Measurements from ENCODE around the gene SLC27A4.
"Not testable (repeated sequence)": the region's sequence is repeated elsewhere in the genome, so short reads cannot be mapped to it uniquely, and the experiment has no call there.

The SLC27A4 gene

DNA sequence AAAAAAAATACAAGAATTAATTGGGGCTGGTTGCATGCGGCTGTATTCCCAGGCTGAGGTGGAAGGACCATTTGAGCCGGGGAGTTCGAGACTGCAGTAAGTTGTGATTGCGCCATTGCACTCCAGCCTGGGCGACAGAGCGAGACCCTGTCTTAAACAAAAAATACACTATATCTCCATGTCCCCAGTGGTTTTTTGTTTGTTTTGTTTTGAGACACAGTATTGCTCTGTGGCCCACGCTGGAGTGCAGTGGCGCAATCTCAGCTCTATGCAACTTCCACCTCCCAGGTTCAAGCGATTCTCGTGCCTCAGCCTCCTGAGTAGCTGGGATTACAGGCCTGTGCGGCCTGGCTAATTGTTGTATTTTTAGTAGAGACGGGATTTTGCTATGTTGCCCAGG, 16.5 kb upstream of the SLC27A4 start:
- DNase-seq, result no peak

DNA sequence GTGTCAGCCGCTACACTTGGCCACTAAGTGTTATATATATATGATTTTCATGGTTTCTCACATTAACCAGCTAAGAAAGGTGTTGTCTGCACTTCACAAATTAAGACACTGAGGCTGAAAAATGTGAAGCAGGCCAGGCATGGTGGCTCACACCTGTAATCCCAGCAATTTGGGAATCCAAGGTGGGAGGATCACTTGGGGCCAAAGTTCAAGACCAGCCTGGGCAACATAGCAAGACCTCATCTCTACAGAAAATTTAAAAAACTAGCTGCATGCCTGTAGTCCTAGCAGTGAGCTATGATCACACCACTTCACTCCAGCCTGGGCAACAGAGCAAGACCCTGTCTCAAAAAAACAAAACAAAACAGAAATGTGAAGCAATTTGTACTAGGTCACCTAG, 15.9 kb upstream of the SLC27A4 start:
- DNase-seq, result no peak

DNA sequence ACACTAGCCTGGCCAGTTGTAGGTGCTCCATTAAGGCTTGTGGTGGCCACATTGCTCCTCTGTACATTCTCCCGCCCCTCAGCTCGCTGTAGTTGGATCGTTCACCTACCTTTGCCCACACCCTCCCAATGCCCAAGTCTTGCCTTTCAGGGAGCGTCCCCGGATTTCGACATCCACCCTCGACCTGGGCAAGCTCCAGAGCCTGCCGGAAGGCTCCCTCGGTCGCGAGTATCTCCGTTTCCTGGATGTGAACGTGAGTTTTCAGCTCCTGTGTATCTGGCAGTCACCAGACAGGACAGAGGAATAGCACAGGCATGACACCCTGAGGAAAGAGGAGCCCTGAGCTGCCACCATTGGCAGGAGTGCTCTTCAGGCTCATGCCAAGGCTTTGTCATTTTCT, 14.7 kb upstream of the SLC27A4 start:
- no peak for DNase-seq

DNA sequence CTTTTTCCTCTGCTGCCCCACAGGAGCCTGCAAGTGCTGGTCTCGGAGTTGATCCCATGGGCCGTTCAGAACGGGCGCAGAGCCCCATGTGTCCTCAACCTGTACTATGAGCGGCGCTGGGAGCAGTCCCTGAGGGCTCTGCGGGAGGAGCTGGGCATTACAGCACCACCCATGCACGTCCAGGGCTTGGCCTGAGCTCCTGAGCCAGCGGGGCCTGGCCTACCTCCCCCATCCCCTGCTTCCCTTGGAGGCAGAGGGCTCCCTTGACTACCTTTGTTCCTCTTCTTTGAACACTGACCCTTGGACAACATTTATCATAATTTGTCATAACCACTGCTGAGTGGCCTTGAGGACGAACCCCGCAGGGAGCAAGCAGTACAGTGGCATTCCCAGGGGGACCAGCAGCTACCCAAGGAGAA, 6.9 kb upstream of the SLC27A4 start:
- no peak for DNase-seq

DNA sequence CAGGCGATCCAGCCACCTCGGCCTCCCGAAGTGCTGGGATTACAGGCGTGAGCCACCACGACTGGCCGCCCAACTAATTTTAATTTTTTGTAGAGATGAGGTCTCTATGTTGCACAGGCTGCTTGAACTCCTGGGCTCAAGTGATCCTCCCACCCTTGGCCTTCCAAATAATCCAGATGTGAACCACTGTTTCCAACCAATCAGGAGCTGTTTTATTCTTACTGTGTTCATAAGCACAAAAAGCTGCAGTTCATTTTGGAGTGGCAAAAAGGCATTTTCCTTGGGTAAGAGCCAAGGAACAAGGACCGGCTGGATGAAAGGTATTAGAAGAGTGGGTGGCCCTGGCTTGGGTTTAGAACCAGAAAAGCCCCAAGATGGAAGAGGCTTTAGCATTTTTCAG, 5.2 kb upstream of the SLC27A4 start:
- no peak for DNase-seq

DNA sequence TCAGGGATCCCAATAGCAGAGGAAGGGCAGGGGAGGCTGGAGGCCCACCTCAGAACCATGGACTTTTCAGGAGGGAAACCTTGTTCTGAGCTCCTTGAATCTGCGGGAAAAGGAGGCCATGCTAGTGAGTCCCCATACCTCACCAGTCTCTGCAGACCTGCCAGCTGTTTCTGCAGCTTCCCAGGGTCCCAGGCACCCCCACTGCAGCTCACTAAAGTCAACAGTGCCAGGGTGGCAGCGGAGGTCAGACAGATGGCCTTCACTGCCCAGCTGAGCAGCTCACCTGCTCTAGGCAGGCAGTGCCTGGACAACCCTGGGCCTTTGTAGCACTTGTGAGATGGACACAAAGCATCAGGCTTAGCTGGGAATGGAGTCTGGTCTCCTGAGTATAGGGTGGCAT, 4.4 kb upstream of the SLC27A4 start:
- no peak for DNase-seq

DNA sequence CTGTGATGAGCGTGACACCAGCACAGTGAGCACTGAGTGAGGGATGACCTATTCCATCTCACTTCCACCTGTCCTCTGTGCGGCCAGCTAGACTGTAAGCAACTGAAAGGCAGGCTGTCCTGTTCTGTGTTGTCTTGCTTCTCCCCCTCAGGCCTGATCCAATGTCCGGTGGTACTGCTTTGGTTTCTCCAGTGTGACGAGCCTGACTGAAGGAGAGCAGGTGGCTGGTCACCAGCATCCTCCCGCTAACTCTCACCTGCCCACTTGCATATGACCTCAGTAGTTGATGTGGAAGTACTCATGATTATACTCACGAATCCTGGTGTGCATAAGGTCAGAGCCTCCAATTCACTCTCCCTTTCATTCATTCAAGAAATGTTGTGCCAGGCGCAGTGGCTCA, 2.4 kb upstream of the SLC27A4 start:
- no peak for DNase-seq

DNA sequence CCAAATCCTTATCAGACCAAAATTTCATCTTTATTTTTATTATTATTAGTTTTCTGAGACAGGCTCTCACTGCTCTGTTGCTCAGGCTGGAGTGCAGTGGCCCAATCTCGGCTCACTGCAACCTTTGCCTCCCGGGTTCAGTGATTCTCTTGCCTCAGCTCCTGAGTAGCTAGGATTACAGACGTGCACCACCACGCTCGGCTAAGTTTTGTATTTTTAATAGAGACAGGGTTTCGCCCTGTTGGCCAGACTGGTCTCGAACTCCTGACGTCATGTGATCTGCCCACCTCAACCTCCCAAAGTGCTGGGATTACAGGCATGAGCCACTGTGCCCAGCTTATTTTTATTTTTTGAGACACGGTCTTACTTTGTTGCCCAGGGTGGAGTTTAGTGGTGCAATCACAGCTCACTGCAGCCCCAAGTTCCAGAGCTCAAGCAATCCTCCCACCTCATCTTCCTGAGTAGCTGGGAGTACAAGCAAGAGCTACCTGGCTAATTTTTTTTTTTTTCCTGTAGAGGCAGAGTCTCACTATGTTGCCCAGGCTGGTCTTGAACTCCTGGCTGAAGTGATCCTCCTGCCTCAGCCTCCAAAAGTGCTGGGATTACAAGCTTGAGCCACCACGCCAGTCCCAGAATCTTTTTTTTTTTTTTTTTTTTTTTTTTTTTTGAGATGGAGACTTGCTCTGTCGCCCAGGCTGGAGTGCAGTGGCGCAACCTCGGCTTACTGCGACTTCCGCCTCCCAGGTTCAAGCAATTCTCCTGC, 1.3 kb upstream of the SLC27A4 start:
- not testable (repeated sequence) for DNase-seq

DNA sequence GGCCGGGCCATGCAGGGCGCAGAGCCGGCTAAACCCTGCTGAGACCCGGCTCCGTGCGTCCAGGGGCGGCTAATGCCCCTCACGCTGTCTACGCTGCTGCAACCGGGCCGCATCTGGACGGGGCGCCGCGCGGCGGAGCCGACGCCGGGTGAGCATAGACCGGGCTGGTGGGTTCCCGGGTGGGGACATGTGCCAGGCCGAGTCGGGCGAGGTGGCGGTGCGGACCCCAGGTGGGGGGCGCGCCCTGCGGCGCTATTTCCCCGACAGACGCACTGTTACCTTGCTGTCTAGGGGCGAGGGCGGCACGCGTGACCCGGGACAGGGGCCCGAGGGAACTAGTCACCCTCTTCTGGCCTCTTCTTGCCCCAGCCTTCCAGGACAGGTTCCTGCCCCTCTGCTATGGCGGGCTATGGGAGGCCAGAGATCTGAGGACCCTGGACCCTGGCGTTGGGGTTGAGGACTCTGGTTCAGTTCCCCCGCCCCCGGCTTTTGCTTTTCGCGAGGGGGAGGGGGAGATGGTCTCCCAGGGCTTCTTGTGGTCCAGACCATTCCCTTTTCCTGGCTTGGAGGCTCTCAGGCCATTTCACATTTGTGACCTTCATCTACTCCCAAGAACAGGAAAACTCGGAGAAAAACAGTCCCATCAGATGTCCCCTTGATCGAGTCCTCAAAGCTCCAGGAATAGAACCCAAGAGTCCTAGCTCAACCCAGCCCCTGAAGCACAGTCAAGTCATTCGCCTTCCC, 536 bp downstream of the SLC27A4 start:
- peak in 8 of 56 donors; percentile 24 to 57 (median 42) for DNase-seq

DNA sequence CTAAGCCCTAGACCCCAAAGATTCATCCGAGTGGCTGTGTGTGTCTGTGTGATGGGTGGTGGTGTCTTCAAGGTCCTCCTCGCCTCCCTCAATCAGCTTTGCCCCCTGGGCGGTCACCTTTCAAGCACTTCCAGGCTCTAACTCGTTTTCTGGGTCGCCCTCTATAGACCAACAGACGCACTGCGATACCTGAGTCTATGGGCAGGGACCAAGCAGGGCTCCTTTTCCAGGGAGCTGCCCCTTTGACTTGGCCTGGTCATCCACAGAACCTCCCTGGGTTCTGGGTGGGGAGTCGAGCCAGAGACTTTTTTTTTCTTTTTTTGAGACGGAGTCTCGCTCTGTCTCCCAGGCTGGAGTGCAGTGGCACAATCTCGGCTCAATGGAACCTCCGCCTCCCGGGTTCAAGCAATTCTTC, 1.1 kb downstream of the SLC27A4 start:
- DNase-seq, result peak in 40 of 56 donors; percentile 2 to 65 (median 20)

DNA sequence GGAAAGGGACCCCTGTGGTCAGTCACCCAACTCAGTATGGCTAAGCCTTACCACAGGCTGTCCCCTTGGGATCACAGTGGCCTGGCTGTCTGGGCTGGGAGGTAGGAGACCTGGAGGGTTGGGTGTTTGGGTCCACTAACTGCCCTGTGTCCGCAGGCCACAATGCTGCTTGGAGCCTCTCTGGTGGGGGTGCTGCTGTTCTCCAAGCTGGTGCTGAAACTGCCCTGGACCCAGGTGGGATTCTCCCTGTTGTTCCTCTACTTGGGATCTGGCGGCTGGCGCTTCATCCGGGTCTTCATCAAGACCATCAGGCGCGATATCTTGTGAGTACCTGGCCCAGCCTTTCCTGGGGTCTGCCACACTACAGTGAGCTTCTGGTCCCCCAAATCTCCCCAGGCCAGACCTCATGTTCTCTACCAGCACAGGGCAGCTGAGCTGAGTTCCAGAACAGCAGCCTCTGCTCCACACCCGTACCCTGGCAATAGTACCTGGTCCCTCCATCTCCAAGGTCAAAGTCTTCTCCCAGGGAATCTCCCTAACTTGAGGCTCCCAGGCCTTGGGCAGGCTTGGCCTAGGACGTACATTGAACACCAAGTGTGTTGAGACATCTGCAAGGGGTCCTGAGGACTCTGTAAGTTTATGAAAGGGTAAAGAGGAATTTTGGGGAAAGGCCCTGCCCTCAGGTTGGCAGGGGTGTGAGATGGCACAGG, 2.8 kb downstream of the SLC27A4 start:
- DNase-seq, result no peak

DNA sequence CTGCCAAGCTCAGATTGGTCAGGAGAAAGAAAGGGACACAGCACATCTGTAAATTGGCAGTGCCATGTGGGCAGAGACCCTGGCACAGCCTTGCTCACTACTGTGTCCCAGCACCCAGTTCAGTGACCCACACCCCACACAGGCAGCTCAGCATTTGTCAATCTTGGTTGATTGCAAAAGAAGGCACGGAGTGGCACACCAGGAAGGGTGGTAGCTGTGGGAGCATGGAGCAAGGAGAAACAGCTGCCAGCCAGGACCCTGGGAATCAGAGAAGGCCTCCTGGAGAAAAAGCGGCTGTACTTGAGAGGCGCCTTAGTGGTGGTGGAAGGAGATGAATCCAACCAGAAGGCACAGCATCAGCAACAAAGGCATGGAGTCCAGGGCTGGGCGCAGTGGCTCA, 3.5 kb downstream of the SLC27A4 start:
- no peak for DNase-seq

DNA sequence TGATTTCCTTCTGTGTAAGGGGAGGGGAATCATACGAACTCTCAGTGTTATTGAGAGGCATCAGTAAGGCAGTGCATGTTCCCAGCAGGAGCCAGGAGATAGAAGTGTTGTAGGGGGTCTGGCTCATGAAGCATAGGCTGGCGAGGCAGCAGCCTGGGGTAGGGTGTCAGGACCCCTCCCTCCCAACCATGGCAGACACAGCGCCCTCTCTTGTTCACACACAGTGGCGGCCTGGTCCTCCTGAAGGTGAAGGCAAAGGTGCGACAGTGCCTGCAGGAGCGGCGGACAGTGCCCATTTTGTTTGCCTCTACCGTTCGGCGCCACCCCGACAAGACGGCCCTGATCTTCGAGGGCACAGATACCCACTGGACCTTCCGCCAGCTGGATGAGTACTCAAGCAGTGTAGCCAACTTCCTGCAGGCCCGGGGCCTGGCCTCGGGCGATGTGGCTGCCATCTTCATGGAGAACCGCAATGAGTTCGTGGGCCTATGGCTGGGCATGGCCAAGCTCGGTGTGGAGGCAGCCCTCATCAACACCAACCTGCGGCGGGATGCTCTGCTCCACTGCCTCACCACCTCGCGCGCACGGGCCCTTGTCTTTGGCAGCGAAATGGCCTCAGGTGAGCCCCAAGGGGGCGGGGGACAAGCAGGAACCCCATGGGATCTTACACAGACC, 4.7 kb downstream of the SLC27A4 start:
- no peak for DNase-seq

DNA sequence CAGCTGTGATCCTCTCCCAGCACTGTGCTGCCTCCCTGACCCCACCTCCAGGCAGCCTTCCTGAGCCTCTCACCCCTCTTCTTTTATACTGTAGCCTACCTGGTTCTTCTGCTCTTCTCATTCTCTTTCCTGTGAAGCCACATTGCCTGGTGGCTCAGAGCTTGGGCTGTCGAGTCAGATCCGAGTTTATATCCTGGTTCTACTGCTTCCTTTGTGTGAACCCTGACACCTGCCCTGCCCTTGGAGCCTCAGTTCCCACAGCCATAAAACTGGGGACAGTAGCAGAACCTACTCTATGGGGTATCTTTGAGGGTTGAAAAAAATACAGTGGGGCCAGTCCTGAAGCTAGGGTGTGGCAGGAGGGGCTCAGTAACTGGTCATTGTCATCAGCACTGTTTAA, 8.8 kb downstream of the SLC27A4 start:
- DNase-seq, result no peak

DNA sequence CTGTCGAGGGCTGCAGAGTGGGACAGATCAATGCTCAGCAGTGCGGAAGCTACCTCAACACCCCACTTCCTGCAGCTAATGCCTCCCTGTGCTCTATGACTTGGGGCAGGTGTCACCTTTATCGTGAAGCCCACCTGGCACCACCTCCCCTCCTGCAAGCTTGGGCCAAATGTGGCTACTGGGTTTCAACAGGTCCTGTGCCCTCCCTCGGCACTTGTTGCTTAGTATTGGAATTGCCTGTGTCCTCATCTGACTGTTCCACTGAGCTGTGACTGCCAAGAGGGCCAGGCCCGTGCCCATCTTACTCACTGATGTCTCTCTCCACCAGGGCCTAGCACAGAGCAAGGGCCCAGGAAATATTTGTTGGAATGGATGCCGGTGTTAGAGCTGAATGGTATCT, 9.4 kb downstream of the SLC27A4 start:
- no peak for DNase-seq

DNA sequence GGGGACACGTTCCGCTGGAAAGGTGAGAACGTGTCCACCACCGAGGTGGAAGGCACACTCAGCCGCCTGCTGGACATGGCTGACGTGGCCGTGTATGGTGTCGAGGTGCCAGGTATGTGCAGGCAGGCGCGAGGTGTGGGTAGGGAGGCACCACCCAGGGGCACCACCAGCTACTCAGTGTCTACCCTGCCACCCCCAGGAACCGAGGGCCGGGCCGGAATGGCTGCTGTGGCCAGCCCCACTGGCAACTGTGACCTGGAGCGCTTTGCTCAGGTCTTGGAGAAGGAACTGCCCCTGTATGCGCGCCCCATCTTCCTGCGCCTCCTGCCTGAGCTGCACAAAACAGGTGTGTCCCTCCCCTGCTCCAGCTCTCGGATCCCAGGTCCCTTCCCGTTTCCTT, 15.1 kb downstream of the SLC27A4 start:
- no peak for DNase-seq

DNA sequence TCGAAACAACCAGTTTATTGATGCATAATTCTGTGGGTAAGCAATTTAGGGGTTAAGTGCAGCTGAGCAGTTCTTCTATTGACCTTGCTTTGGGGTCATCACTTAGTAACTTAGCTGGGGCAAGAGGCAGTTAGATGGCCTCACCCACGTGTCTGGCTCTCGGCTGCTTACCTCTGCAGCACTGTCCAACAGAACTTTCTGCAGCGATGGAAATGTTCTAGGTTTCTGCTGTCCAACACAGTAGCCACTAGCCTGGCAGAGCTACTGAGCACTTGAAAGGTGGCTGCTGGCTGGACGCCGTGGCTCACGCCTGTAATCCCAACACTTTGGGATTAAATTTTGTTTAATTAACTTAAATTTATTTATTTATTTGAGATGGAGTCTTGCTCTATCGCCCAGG, 17.8 kb downstream of the SLC27A4 start:
- DNase-seq, result no peak

DNA sequence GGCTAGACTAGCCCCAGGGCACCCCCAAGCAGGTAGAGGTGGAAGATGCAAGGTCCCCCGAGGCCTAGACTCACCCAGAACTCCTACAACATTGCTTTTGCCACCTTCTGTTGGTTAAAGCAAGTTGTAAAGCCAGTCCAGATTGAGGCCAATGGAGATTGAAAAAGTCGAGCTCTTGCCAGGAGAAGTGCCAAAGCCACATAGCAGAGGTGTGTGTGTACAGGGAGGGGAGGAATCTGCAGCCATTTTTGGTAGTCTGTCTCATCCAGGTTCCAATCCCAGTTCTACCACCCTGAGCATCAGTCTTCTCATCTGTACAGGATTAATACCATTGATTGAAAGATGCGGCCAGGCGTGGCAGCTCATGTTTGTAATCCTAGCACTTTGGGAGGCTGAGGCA, 18.5 kb downstream of the SLC27A4 start:
- no peak for DNase-seq

DNA sequence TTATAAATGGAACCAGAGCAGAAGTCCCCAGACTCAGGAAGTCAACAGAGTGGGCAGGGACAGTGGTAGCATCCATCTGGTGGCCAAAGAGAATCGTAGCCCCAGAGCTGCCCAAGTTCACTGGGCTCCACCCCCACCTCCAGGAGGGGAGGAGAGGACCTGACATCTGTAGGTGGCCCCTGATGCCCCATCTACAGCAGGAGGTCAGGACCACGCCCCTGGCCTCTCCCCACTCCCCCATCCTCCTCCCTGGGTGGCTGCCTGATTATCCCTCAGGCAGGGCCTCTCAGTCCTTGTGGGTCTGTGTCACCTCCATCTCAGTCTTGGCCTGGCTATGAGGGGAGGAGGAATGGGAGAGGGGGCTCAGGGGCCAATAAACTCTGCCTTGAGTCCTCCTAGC, 20.5 kb downstream of the SLC27A4 start:
- no peak for DNase-seq

DNA sequence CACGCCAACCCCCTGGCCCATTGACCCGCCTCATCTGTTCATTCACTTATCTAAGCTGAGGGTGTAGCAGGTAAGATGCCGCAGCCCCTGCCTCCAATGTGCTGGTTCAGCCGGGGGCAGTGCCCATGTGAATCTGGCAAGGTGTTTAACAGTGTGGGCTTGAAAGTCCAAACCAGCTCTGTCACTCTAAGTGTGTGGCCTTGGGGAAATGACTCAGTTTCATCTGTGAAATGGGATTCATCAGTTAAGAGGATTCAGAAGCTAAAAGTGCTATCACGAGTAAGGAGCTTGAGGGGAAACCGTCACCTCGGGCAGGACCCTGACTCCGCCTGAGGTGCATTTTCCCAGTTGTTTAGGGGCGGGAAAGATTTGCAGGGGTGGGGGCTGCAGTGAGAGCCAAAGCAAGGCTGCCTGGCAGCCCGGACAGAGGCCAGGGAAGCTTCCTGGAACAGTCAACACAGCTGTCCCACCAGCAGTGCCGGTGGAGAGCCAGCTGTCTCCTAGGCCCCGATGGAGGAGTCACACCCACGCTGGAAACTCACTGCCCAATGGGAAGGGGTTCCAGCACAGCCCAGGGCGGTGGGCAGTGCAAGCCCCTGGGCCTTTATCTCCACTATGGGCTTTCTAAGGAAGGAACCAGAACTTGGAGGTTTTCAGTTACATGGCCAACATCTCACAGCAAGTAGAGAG, 21.1 kb downstream of the SLC27A4 start:
- no peak for DNase-seq

DNA sequence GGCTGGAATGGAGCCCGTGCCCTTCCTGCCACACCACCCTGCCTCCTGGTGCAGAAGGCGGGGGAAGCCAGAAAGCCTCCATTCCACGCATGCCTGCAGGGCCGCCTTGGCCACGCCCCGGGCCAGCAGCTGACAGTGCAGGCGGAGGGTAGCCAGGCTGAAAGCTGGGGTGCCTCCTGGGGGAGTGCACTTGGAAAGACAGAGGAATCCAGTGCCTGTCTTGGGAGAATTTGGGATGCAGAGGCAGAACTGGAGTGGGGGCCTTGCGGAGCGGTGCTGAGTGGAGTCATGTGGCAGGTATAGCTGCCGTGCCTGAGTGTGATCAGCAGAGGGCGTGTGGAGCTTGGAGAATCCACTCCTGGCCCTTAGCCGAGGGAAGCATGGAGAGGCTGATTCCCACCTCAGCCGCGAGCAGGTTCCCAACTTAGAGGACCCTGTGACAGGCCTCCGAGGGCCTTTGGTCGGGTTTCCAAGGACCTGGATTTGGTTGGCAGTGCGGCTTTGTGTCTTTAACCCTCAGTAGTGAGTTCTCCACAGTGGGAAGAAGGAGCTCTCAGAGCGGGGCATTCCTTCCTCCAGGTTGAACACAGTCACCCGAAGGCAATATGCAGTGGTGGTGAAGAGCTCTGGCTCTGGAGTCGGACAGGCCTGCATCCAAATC, 21.8 kb downstream of the SLC27A4 start:
- peak in 55 of 56 donors; percentile 48 to 95 (median 83) for DNase-seq
